ENCODE results near the gene KRTAP12-1.
"Not testable (repeated sequence)": the region's sequence is repeated elsewhere in the genome, so short reads cannot be mapped to it uniquely, and the experiment has no call there.

KRTAP12-1 gene

GRCh38 chr21:44644878-44645277 is 37.1 kb downstream of the KRTAP12-1 start:
- no peak for DNase-seq (ENCODE audit: low read depth in 2 of 2)

- DNase-seq (ENCODE audit: low read depth in 2 of 2): no peak
These were observed 38.1 kb downstream of the KRTAP12-1 start for GRCh38 chr21:44643741-44644310.

GRCh38 chr21:44640761-44641160 is 41.2 kb downstream of the KRTAP12-1 start:
- DNase-seq (ENCODE audit: low read depth in 2 of 2): no peak

GRCh38 chr21:44639331-44639655 is 42.7 kb downstream of the KRTAP12-1 start:
- no peak for DNase-seq (ENCODE audit: low read depth in 2 of 2)

DNA sequence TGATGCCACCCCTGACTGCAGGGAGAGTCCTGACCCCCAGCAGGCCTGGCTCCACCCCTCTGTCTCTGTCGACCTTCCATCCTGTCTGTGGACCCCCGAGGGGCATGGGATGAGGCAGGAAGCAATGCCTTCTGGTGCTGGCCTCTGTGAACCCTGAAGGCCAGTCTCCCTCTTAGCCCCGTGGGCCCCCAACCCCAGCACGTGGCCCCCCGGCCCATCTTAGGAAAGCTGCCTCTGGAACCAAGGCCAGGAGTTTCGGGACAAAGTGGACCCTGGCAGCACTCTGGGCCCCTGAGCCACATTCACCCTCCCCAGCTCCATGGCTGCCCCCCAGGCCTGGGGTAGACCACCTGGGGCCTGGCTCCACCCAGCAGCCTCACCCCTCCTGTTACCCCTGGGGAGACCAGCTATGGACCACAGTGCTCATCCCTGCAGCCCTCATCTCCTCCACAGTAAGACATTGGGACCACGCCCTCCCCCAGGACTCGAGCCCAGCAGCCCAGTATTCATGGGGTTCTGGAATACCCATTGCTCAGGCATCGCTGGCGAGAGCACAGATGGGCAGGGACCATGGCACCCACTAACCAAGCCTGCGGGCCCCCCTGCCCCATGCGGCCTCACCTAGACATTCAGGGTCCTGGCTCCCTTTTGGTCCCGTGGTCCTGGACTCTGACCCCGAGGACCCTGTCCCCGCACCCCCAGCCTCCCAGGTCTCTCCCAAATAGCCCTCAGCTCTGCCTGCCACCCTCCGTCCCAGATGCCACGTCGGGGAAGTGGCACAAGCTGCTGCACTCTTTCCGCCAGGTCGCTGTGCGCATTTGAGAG is 43.2 kb downstream of the KRTAP12-1 start:
- DNase-seq (ENCODE audit: low read depth in 2 of 2): not testable (repeated sequence)

DNA sequence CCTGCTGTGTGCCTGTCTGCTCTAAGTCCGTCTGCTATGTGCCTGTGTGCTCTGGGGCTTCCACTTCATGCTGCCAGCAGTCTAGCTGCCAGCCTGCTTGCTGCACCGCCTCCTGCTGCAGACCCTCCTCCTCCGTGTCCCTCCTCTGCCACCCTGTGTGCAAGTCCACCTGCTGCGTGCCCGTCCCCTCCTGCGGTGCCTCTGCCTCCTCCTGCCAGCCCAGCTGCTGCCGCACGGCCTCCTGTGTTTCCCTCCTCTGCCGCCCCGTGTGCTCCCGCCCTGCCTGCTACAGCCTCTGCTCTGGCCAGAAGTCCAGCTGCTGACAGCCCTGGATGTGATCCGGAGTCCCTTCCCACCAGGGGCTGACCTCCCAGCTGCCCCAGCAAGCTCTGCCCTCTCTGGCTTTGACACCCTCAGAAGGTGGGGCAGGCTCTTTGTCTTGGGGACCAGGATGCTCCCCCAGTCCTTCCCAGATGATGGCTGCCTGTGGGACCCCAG is 44.1 kb downstream of the KRTAP12-1 start:
- DNase-seq (ENCODE audit: low read depth in 2 of 2): not testable (repeated sequence)

GRCh38 chr21:44637018-44637850 is 44.7 kb downstream of the KRTAP12-1 start, which contains the start of gene KRTAP10-10:
TSS of gene KRTAP10-10 (plus strand) at chr21:44637356. CDS start at chr21:44637418, 62 bp downstream.
- DNase-seq (ENCODE audit: low read depth in 2 of 2): no peak

GRCh38 chr21:44636209-44637017 is 45.5 kb downstream of the KRTAP12-1 start:
- DNase-seq (ENCODE audit: low read depth in 2 of 2): no peak

DNA sequence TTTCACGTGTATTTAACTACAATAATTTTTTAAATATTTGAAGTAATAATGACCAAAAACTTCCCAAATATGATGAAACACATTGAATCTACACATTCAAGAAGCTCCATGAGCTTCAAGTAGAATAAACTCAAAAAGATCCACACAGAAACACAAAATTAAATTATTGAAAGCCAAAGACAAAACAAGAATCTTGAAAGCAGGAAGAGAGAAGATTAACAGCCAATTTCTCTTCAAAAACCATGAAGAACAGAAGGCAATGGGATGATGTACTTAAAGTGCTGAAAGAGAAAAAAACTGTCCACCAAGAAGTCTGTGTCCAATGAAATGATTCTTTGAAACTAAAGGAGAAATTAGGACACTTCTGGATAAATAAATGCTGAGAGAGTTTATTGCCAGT is 49.9 kb downstream of the KRTAP12-1 start:
- DNase-seq (ENCODE audit: low read depth in 2 of 2): no peak
